NCI-H2227 treated with DMSO at 0.1 percent for 48 hours (cell line): Measurements from ENCODE around the gene PPP6R1.
"Not testable (repeated sequence)": the region's sequence is repeated elsewhere in the genome, so short reads cannot be mapped to it uniquely, and the experiment has no call there.

Experiments
- DNase-seq: peaks from one replicate; lab custom pipeline; 2025; lab: John Stamatoyannopoulos, UW

PPP6R1 gene

GRCh38 chr19:55241935-55242464 is 16.8 kb downstream of the PPP6R1 start:
- DNase-seq, result no peak

GRCh38 chr19:55241143-55241934 is 17.5 kb downstream of the PPP6R1 start:
- no peak for DNase-seq

- no peak for DNase-seq
Observed at GRCh38 chr19:55240713-55241020, 18.1 kb downstream of the PPP6R1 start.

- DNase-seq, result no peak
Observed at GRCh38 chr19:55239004-55239403, 19.8 kb downstream of the PPP6R1 start.

GRCh38 chr19:55238030-55238429 is 20.8 kb downstream of the PPP6R1 start:
- DNase-seq, result no peak

GRCh38 chr19:55232986-55233385 is 25.8 kb downstream of the PPP6R1 start:
- DNase-seq, result no peak

GRCh38 chr19:55232286-55232602 is 26.6 kb downstream of the PPP6R1 start:
- no peak for DNase-seq

- DNase-seq, result no peak
Observed at GRCh38 chr19:55231391-55232285, 27.2 kb downstream of the PPP6R1 start.

- DNase-seq, result no peak
Observed at GRCh38 chr19:55230780-55231179, 28.0 kb downstream of the PPP6R1 start.

GRCh38 chr19:55230329-55230728 is 28.5 kb downstream of the PPP6R1 start:
- DNase-seq, result no peak

- DNase-seq, result no peak
Observed at GRCh38 chr19:55229789-55230182, 29.0 kb downstream of the PPP6R1 start.

GRCh38 chr19:55229145-55229788 is 29.6 kb downstream of the PPP6R1 start:
- DNase-seq, result no peak

- DNase-seq, result no peak
Observed at GRCh38 chr19:55228403-55229031, 30.3 kb downstream of the PPP6R1 start, which contains the start of gene TMEM86B. Gene TMEM86B (minus strand): TSS chr19:55228763. CDS start chr19:55228741, 22 bp downstream.

- DNase-seq, result no peak
Observed at GRCh38 chr19:55228015-55228391, 30.8 kb downstream of the PPP6R1 start.

- no peak for DNase-seq
Observed at GRCh38 chr19:55227241-55228014, 31.4 kb downstream of the PPP6R1 start.

- DNase-seq, result no peak
Observed at GRCh38 chr19:55226788-55227187, 32.0 kb downstream of the PPP6R1 start.

- no peak for DNase-seq
Observed at GRCh38 chr19:55226273-55226672, 32.5 kb downstream of the PPP6R1 start.

- DNase-seq, result no peak
Observed at GRCh38 chr19:55225415-55225958, 33.3 kb downstream of the PPP6R1 start.

GRCh38 chr19:55224679-55225414 is 34.0 kb downstream of the PPP6R1 start:
- DNase-seq, result not testable (repeated sequence)

- DNase-seq, result no peak
Observed at GRCh38 chr19:55224038-55224665, 34.7 kb downstream of the PPP6R1 start.
